ENCODE measurements around the gene PLXNA2. TPM values are rescaled to one million over a fixed set of nuclear protein-coding genes. Genes with fewer than 3 reads are reported as not detected.

The PLXNA2 gene
- total RNA-seq, 2 experiments from 2014 or later: 0.23 TPM; not detected in 1

DNA sequence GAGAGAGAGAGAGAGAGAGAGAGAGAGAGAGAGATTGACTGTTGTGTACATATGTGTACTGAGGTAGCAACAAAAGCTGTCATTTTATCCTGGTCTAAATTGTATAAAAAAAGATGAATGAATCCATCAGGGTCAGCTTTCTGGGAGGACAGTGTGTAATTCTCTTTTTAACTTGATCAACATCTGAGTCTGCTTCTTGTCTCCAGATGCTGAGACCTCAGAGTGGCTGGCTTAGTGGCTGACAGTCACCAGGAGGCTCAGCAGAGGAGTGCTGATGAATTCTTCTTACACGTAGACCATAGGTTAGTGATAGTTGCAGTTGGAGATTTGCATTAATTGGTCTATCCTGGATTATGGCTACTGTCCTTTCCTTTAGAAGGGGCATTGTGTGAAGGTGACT lies 28.5 kb upstream of the PLXNA2 start:
- no TSS peak for BruUV-seq (replicated peaks)
- TF ChIP-seq, protein P1, sequence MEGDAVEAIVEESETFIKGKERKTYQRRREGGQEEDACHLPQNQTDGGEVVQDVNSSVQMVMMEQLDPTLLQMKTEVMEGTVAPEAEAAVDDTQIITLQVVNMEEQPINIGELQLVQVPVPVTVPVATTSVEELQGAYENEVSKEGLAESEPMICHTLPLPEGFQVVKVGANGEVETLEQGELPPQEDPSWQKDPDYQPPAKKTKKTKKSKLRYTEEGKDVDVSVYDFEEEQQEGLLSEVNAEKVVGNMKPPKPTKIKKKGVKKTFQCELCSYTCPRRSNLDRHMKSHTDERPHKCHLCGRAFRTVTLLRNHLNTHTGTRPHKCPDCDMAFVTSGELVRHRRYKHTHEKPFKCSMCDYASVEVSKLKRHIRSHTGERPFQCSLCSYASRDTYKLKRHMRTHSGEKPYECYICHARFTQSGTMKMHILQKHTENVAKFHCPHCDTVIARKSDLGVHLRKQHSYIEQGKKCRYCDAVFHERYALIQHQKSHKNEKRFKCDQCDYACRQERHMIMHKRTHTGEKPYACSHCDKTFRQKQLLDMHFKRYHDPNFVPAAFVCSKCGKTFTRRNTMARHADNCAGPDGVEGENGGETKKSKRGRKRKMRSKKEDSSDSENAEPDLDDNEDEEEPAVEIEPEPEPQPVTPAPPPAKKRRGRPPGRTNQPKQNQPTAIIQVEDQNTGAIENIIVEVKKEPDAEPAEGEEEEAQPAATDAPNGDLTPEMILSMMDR (conservative IDR thresholded peaks at IDR 0.05; ENCODE audit: low read length): no peak
- no peak for TF ChIP-seq EZH2phosphoT487 (IDR thresholded peaks at IDR 0.05; ENCODE audit: borderline replicate concordance, low read depth, low read length)
- ChIA-PET POLR2A (no interaction called here), CTCF (ENCODE audit: unreplicated experiment) (no interaction called here)
- no peak overlapping the region for H3K4me3 ChIP-seq (ENCODE audit: low read depth, low read length, poor library complexity, severe bottlenecking)
- no peaks in the 10 kb centered on the region for H3K9me3 ChIP-seq (ENCODE audit: low read length)
- H3K36me3 ChIP-seq (ENCODE audit: insufficient read depth, low read length): no peaks in the 10 kb centered on the region
- H3K79me2 ChIP-seq (ENCODE audit: insufficient read depth, low read depth, low read length): no peaks in the 10 kb centered on the region
- H3K27ac ChIP-seq (ENCODE audit: low read depth, low read length, poor library complexity, severe bottlenecking): no peak overlapping the region
- intact Hi-C loops (cut with micrococcal nuclease; ENCODE audit: unreplicated experiment): no loop called here
- no peak for DNase-seq (ENCODE audit: low spot score)
- H2AFZ ChIP-seq (ENCODE audit: low read length): no peak overlapping the region
- H4K20me1 ChIP-seq (ENCODE audit: insufficient read depth, low read length): no peaks in the 10 kb centered on the region
- no peaks in the 10 kb centered on the region for H3K9me2 ChIP-seq (ENCODE audit: insufficient read depth, low read length)
- H3K4me1 ChIP-seq (ENCODE audit: insufficient read depth, low read length, poor library complexity, severe bottlenecking): no peaks in the 10 kb centered on the region
- H3K4me2 ChIP-seq (ENCODE audit: low read length): no peak overlapping the region

DNA sequence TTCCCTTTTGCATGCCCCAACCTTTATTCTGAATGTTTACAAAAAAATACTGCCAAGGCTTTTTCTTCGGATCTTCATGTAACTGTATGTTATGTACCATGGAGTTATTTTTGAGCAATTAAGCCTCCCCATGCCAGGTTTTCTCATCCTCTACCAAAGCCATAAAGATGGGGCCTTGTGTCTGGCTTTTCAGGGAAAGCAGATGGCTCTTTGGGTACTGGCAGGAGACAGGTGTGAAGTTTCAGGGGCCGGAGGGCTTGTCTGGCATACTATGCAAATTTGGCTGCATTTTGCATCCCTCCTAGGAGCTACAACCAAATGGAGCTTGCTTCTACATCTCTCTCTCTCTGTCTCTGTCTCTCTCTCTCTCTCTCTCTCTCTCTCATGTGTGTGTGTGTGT lies 28.1 kb upstream of the PLXNA2 start:
- no peaks in the 10 kb centered on the region for H3K4me1 ChIP-seq (ENCODE audit: insufficient read depth, low read length, poor library complexity, severe bottlenecking)
- no peak for DNase-seq (ENCODE audit: low spot score)
- H3K4me3 ChIP-seq (ENCODE audit: low read depth, low read length, poor library complexity, severe bottlenecking): no peak overlapping the region
- H3K79me2 ChIP-seq (ENCODE audit: insufficient read depth, low read depth, low read length): no peaks in the 10 kb centered on the region
- no peaks in the 10 kb centered on the region for H3K9me2 ChIP-seq (ENCODE audit: insufficient read depth, low read length)
- no TSS peak for BruUV-seq (replicated peaks)
- TF ChIP-seq EZH2phosphoT487 (IDR thresholded peaks at IDR 0.05; ENCODE audit: borderline replicate concordance, low read depth, low read length): no peak
- TF ChIP-seq, protein P1 (conservative IDR thresholded peaks at IDR 0.05; ENCODE audit: low read length): no peak
- no peaks in the 10 kb centered on the region for H4K20me1 ChIP-seq (ENCODE audit: insufficient read depth, low read length)
- H3K36me3 ChIP-seq (ENCODE audit: insufficient read depth, low read length): no peaks in the 10 kb centered on the region
- ChIA-PET POLR2A (no interaction called here), CTCF (ENCODE audit: unreplicated experiment) (no interaction called here)
- H3K4me2 ChIP-seq (ENCODE audit: low read length): no peak overlapping the region
- H2AFZ ChIP-seq (ENCODE audit: low read length): no peak overlapping the region
- no peak overlapping the region for H3K27ac ChIP-seq (ENCODE audit: low read depth, low read length, poor library complexity, severe bottlenecking)
- intact Hi-C loops (cut with micrococcal nuclease; ENCODE audit: unreplicated experiment): no loop called here
- no peaks in the 10 kb centered on the region for H3K9me3 ChIP-seq (ENCODE audit: low read length)

DNA sequence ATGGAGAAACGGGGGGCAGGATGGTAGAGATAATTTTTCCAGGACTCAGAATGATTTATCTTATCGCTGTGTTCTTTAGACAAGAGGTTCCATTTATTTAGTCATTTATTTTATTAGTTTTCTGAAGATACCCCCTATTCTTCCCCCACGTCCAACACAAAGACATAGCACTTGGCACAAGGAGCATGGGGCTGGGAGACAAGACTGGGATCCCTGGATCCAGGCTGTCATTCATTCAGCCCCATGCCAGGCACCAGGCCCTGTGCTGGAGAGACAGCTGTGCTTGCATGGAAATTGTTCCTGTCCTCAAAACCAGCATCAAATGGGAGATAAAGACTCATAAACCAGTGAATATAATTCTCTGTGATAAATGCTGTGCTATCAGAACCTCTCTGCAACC lies 27.1 kb upstream of the PLXNA2 start:
- no peak overlapping the region for H3K4me2 ChIP-seq (ENCODE audit: low read length)
- intact Hi-C loops (cut with micrococcal nuclease; ENCODE audit: unreplicated experiment): no loop called here
- no peaks in the 10 kb centered on the region for H4K20me1 ChIP-seq (ENCODE audit: insufficient read depth, low read length)
- no peak overlapping the region for H3K27ac ChIP-seq (ENCODE audit: low read depth, low read length, poor library complexity, severe bottlenecking)
- no peaks in the 10 kb centered on the region for H3K9me2 ChIP-seq (ENCODE audit: insufficient read depth, low read length)
- H2AFZ ChIP-seq (ENCODE audit: low read length): no peak overlapping the region
- ChIA-PET CTCF (ENCODE audit: unreplicated experiment) (no interaction called here), POLR2A (no interaction called here)
- H3K9me3 ChIP-seq (ENCODE audit: low read length): no peaks in the 10 kb centered on the region
- TF ChIP-seq, protein P1 (conservative IDR thresholded peaks at IDR 0.05; ENCODE audit: low read length): no peak
- TF ChIP-seq EZH2phosphoT487 (IDR thresholded peaks at IDR 0.05; ENCODE audit: borderline replicate concordance, low read depth, low read length): no peak
- BruUV-seq (replicated peaks): no TSS peak
- no peaks in the 10 kb centered on the region for H3K4me1 ChIP-seq (ENCODE audit: insufficient read depth, low read length, poor library complexity, severe bottlenecking)
- DNase-seq (ENCODE audit: low spot score): no peak
- no peaks in the 10 kb centered on the region for H3K36me3 ChIP-seq (ENCODE audit: insufficient read depth, low read length)
- H3K79me2 ChIP-seq (ENCODE audit: insufficient read depth, low read depth, low read length): no peaks in the 10 kb centered on the region
- H3K4me3 ChIP-seq (ENCODE audit: low read depth, low read length, poor library complexity, severe bottlenecking): no peak overlapping the region

Data from OCI-LY7 (cell line).